ENCODE measurements around the gene SAP130. TPM values are rescaled to one million over a fixed set of nuclear protein-coding genes. Genes with fewer than 3 reads are reported as not detected.

SAP130 gene
- total RNA-seq, 3 donors from 2014 or later (not counting 1 experiment from before 2014, with no cell fraction given) = 33.6 to 43.7 (median 36.2) TPM

DNA sequence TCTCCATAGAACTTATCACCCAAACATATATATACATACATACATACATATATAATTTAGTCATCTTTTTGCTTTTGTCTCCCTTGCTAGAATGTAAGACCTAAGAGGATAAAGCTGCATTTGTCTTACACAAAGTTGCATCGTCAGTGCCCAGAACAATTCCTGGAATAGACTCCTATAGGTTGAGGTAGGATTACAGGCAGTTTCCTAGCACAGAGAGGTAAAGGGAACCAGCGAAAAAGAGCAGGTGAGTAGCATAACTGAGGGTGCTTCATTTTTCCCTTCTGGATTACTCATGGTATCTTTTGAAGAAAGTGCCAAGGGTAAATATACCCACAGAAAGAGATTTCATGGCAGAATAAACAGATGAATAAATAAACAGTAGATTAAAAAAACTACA is 74.0 kb downstream of the SAP130 start:
- WGBS (ENCODE audit: insufficient coverage) = 100% methylated on average over 2 of the region's 2 CpGs
- H3K27me3 Mint-ChIP-seq (ENCODE audit: low read depth in 2 of 2) = no peaks in the 10 kb centered on the region
- no peaks in the 10 kb centered on the region for H3K27me3 ChIP-seq (ENCODE audit: control insufficient read depth, insufficient read depth, low read length)
- TF ChIP-seq, protein P1, sequence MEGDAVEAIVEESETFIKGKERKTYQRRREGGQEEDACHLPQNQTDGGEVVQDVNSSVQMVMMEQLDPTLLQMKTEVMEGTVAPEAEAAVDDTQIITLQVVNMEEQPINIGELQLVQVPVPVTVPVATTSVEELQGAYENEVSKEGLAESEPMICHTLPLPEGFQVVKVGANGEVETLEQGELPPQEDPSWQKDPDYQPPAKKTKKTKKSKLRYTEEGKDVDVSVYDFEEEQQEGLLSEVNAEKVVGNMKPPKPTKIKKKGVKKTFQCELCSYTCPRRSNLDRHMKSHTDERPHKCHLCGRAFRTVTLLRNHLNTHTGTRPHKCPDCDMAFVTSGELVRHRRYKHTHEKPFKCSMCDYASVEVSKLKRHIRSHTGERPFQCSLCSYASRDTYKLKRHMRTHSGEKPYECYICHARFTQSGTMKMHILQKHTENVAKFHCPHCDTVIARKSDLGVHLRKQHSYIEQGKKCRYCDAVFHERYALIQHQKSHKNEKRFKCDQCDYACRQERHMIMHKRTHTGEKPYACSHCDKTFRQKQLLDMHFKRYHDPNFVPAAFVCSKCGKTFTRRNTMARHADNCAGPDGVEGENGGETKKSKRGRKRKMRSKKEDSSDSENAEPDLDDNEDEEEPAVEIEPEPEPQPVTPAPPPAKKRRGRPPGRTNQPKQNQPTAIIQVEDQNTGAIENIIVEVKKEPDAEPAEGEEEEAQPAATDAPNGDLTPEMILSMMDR (IDR thresholded peaks at IDR 0.05) = no peak
- no peak overlapping the region for H3K27ac Mint-ChIP-seq
- peaks cover 48% of the 10 kb centered on the region for H3K36me3 ChIP-seq (ENCODE audit: control insufficient read depth, insufficient read depth, low read length)
- intact Hi-C loops (cut with micrococcal nuclease) = no loop called here
- H3K4me3 ChIP-seq (ENCODE audit: low read length) = no peak overlapping the region
- peaks cover 7% of the 10 kb centered on the region for H3K36me3 Mint-ChIP-seq
- no peak overlapping the region for H3K27ac ChIP-seq (ENCODE audit: low read length)
- no peak overlapping the region for H3K4me3 Mint-ChIP-seq
- H3K9me3 Mint-ChIP-seq = no peaks in the 10 kb centered on the region
- peaks cover 0 to 6% of the 10 kb centered on the region in 2 donors for H3K4me1 Mint-ChIP-seq
- H3K4me1 ChIP-seq (ENCODE audit: control insufficient read depth, insufficient read depth, low read length) = no peaks in the 10 kb centered on the region
- ATAC-seq (no peak), DNase-seq (no peak)
- no peaks in the 10 kb centered on the region for H3K9me3 ChIP-seq (ENCODE audit: control insufficient read depth, insufficient read depth, low read length)

DNA sequence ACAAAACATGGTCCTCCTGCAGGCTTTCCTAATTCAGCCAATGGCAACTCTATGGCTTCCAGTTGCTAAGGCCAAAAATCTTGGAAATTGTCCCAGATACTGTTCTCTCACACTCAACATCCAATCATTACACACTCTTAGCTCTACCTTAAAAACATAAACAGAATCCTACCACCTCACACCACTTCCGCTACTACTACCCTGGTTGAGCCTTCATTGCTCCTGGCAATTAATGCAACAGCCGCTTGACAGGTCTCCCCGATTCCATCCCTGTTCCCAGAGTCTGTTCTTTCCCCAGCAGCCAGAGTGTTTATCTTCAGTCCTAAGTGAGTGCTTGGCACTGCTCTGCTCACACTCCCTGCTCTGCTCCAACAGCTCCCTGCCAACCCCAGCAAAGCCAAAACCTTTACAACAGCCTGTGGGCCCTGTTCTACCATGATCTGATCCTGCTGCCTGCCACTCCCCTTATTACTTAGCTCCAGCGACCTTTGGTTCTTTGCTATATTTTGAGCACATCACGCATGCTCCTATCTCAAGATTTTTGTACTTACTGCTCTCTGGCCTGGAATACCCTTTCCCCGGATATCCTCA is 74.6 kb downstream of the SAP130 start:
- no peak overlapping the region for H3K27ac ChIP-seq (ENCODE audit: low read length)
- TF ChIP-seq, protein P1 (IDR thresholded peaks at IDR 0.05) = no peak
- Mint-ChIP-seq H3K4me1 (peaks cover 0 to 6% of the 10 kb centered on the region in 2 donors), H3K9me3 (no peaks in the 10 kb centered on the region), H3K4me3 (no peak overlapping the region), H3K36me3 (peaks cover 7% of the 10 kb centered on the region), H3K27ac (no peak overlapping the region), H3K27me3 (ENCODE audit: low read depth in 2 of 2) (no peaks in the 10 kb centered on the region)
- H3K4me1 ChIP-seq (ENCODE audit: control insufficient read depth, insufficient read depth, low read length) = no peaks in the 10 kb centered on the region
- H3K9me3 ChIP-seq (ENCODE audit: control insufficient read depth, insufficient read depth, low read length) = no peaks in the 10 kb centered on the region
- DNase-seq (no peak), ATAC-seq (no peak)
- whole genome bisulfite sequencing (ENCODE audit: insufficient coverage) = 96% methylated on average over 6 of the region's 6 CpGs
- H3K4me3 ChIP-seq (ENCODE audit: low read length) = no peak overlapping the region
- H3K36me3 ChIP-seq (ENCODE audit: control insufficient read depth, insufficient read depth, low read length) = peaks cover 50% of the 10 kb centered on the region
- intact Hi-C loops (cut with micrococcal nuclease) = no loop called here
- no peaks in the 10 kb centered on the region for H3K27me3 ChIP-seq (ENCODE audit: control insufficient read depth, insufficient read depth, low read length)

GRCh38 chr2:127951026-127951425 is 76.8 kb downstream of the SAP130 start:
- no peak overlapping the region for H3K4me3 ChIP-seq (ENCODE audit: low read length)
- no peak overlapping the region for H3K27ac ChIP-seq (ENCODE audit: low read length)
- Mint-ChIP-seq H3K4me1 (no peaks in the 10 kb centered on the region), H3K9me3 (no peaks in the 10 kb centered on the region), H3K27me3 (ENCODE audit: low read depth in 2 of 2) (no peaks in the 10 kb centered on the region), H3K27ac (no peak overlapping the region), H3K36me3 (peaks cover 8% of the 10 kb centered on the region), H3K4me3 (no peak overlapping the region)
- TF ChIP-seq, protein P1 (IDR thresholded peaks at IDR 0.05) = no peak
- WGBS (ENCODE audit: insufficient coverage) = 97% methylated on average over 3 of the region's 4 CpGs
- DNase-seq = no peak
- intact Hi-C loops (cut with micrococcal nuclease) = no loop called here
- peaks cover 51% of the 10 kb centered on the region for H3K36me3 ChIP-seq (ENCODE audit: control insufficient read depth, insufficient read depth, low read length)
- H3K9me3 ChIP-seq (ENCODE audit: control insufficient read depth, insufficient read depth, low read length) = no peaks in the 10 kb centered on the region
- no peaks in the 10 kb centered on the region for H3K4me1 ChIP-seq (ENCODE audit: control insufficient read depth, insufficient read depth, low read length)
- no peaks in the 10 kb centered on the region for H3K27me3 ChIP-seq (ENCODE audit: control insufficient read depth, insufficient read depth, low read length)
- no peak for ATAC-seq

- H3K27ac Mint-ChIP-seq = no peak overlapping the region
- TF ChIP-seq, protein P1 (IDR thresholded peaks at IDR 0.05) = no peak
- intact Hi-C loops (cut with micrococcal nuclease) = no loop called here
- peaks cover 13% of the 10 kb centered on the region for H3K36me3 Mint-ChIP-seq
- H3K4me3 Mint-ChIP-seq = no peak overlapping the region
- H3K4me1 ChIP-seq (ENCODE audit: control insufficient read depth, insufficient read depth, low read length) = no peaks in the 10 kb centered on the region
- no peaks in the 10 kb centered on the region for H3K27me3 ChIP-seq (ENCODE audit: control insufficient read depth, insufficient read depth, low read length)
- no peaks in the 10 kb centered on the region for H3K9me3 Mint-ChIP-seq
- H3K27ac ChIP-seq (ENCODE audit: low read length) = no peak overlapping the region
- DNase-seq = no peak
- ATAC-seq = no peak
- WGBS (ENCODE audit: insufficient coverage) = 100% methylated on average over 1 of the region's 2 CpGs
- H3K36me3 ChIP-seq (ENCODE audit: control insufficient read depth, insufficient read depth, low read length) = peaks cover 53% of the 10 kb centered on the region
- H3K27me3 Mint-ChIP-seq (ENCODE audit: low read depth in 2 of 2) = no peaks in the 10 kb centered on the region
- no peaks in the 10 kb centered on the region for H3K9me3 ChIP-seq (ENCODE audit: control insufficient read depth, insufficient read depth, low read length)
- H3K4me1 Mint-ChIP-seq = no peaks in the 10 kb centered on the region
- H3K4me3 ChIP-seq (ENCODE audit: low read length) = no peak overlapping the region
These were observed 77.6 kb downstream of the SAP130 start for GRCh38 chr2:127950264-127950663.

All from natural killer cell (primary cell).